Right lobe of liver (tissue), 6 donors: ENCODE measurements around the gene RC3H1. TPM values are rescaled to one million over a fixed set of nuclear protein-coding genes. Genes with fewer than 3 reads are reported as not detected.

Source experiments
- ATAC-seq, 4 donors: fragments of 200-7000 bp; cut with Tn5 transposase; one replicate each; pipeline ENCODE4 v1.9.1; 2020; ENCODE audit warnings: mild to moderate bottlenecking in 4 of 4, moderate library complexity in 4 of 4
- DNase-seq, 3 donors: peaks; one replicate each; pipeline ENCODE4 v3.0.0-alpha.2; 2020
- H3K27ac ChIP-seq, 3 donors: fragments of 200-600 bp; one replicate each; pipeline ENCODE4 v1.8.0; 2022
- H3K27me3 ChIP-seq, 2 donors: fragments of 200-600 bp; one replicate each; pipeline ENCODE4 v1.8.0; 2022
- H3K36me3 ChIP-seq, 4 donors: fragments of 200-600 bp; sonication (generic) in 1 of 4; one replicate each; pipeline versions ENCODE4 v1.5.1 to v1.8.0; 2017 to 2022; ENCODE audit warnings: control low read depth in 1 of 4
- H3K4me1 ChIP-seq, 4 donors: fragments of 200-600 bp; sonication (generic) in 1 of 4; one replicate each; pipeline versions ENCODE4 v1.5.1 to v1.8.0; 2017 to 2022; ENCODE audit warnings: control low read depth in 1 of 4
- H3K4me3 ChIP-seq, 3 donors: fragments of 200-600 bp; one replicate each; pipeline ENCODE4 v1.8.0; 2022
- H3K9me3 ChIP-seq, 4 donors: fragments of 200-600 bp; sonication (generic) in 1 of 4; one replicate each; pipeline versions ENCODE4 v1.5.1 to v1.8.0; 2017 to 2022; ENCODE audit warnings: control low read depth in 1 of 4
- POLR2A ChIP-seq: fragments of 450-650 bp; IDR thresholded peaks from one replicate; pipeline ENCODE4 v1.6.1; 2017; ENCODE audit warnings: antibody characterized with exemption, mild to moderate bottlenecking
- WGBS: methylation state at CpG from one replicate; pipeline ENCODE4 v1.1.6; 2018; ENCODE audit warnings: low coverage, low lambda C conversion rate; ENCODE audit not compliant: insufficient coverage; ENCODE audit errors: missing lambda C conversion rate; 5-methylcytosine and 5-hydroxymethylcytosine counted together
- intact Hi-C, 2 donors: fragments of 100-400 bp; cut with DNase I; formaldehyde crosslinking; loops; one replicate each; pipeline versions ENCODE4 v1.11.2 to v1.14.1; 2022
- total RNA-seq, 6 experiments: library from RNA; depleted of rRNA in 2 of 6; stranded (reverse); fragments of >200 nt in 2 of 6; fragmentation: NEBNext Ultra II Directional in 3 of 6; extraction: Animal tissue kit (Norgen Biotek cat#: 25700) in 3 of 6; gene quantifications; one replicate each; pipeline versions ENCODE4 v1.1.0 to v1.2.4, GENCODE V29; 2016 to 2023
- TF ChIP-seq, protein P1 (sequence below), 4 donors: fragments of 200-600 bp in 3 of 4; fragments of 450-650 bp in 1 of 4; IDR thresholded peaks; one replicate each; pipeline versions ENCODE4 v1.5.1 to v1.8.0; 2016 to 2022; ENCODE audit warnings: antibody characterized with exemption in 4 of 4, mild to moderate bottlenecking in 2 of 4
- donor health status: DM: no; HTN: yes; CAD: no.
- donor health status: DM: no; HTN: no; CAD: no.
- donor health status: DM: no; HTN: no; CAD: no.
- donor health status: DM: no; HTN: yes; CAD: no.
- donor health status: DM: no; HTN: yes; CAD: no.

The RC3H1 gene
- total RNA-seq, 6 experiments from 2014 or later, result 15.7 to 22.2 (median 17.7) TPM

DNA sequence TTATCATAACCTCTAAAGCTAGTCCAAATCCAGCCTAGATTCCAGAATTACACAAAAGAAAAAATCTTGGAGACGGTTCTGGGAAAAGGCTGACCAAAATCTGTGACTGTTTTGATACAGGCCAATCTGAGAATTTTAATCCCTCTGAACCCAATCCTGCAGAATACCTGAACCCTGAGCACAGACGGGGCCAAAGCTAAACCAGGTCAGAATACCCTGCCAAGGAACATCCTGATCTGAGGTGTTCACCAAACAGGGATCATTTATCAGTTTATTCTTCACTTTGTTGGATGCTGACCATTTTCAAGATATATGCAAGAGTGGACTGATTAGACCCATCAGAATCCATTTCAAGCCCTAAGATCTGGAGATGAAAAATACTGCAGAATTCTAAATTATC, 3.6 kb downstream of the RC3H1 start:
- ATAC-seq, result no peak
- WGBS, result 32% methylated on average over 2 of the region's 2 CpGs

GRCh38 chr1:174017231-174017970, 4.8 kb downstream of the RC3H1 start:
- ATAC-seq (no peak), DNase-seq (no peak)
- Histone ChIP-seq H3K27ac (no peak overlapping the region), H3K36me3 (no peaks in the 10 kb centered on the region), H3K4me3 (no peak overlapping the region), H3K4me1 (peaks cover 0 to 55% (median 18%) of the 10 kb centered on the region in 4 donors), H3K27me3 (no peaks in the 10 kb centered on the region), H3K9me3 (no peaks in the 10 kb centered on the region)
- WGBS, result 43% methylated on average over 2 of the region's 2 CpGs
- TF ChIP-seq, protein P1, sequence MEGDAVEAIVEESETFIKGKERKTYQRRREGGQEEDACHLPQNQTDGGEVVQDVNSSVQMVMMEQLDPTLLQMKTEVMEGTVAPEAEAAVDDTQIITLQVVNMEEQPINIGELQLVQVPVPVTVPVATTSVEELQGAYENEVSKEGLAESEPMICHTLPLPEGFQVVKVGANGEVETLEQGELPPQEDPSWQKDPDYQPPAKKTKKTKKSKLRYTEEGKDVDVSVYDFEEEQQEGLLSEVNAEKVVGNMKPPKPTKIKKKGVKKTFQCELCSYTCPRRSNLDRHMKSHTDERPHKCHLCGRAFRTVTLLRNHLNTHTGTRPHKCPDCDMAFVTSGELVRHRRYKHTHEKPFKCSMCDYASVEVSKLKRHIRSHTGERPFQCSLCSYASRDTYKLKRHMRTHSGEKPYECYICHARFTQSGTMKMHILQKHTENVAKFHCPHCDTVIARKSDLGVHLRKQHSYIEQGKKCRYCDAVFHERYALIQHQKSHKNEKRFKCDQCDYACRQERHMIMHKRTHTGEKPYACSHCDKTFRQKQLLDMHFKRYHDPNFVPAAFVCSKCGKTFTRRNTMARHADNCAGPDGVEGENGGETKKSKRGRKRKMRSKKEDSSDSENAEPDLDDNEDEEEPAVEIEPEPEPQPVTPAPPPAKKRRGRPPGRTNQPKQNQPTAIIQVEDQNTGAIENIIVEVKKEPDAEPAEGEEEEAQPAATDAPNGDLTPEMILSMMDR (IDR thresholded peaks at IDR 0.05), result no peak
- TF ChIP-seq POLR2A, result no peak
- intact Hi-C loops, result no loop called here

More for the DNA sequence above, 3.6 kb downstream of the RC3H1 start:
- Histone ChIP-seq H3K27me3 (no peaks in the 10 kb centered on the region), H3K4me3 (no peak overlapping the region), H3K27ac (no peak overlapping the region), H3K4me1 (peaks cover 0 to 55% (median 18%) of the 10 kb centered on the region in 4 donors), H3K9me3 (peaks cover 0 to 2% (median 0%) of the 10 kb centered on the region in 4 donors), H3K36me3 (no peaks in the 10 kb centered on the region)
- no peak for DNase-seq
- intact Hi-C loops, result no loop called here
- TF ChIP-seq POLR2A, result no peak
- TF ChIP-seq, protein P1 (IDR thresholded peaks at IDR 0.05), result no peak

DNA sequence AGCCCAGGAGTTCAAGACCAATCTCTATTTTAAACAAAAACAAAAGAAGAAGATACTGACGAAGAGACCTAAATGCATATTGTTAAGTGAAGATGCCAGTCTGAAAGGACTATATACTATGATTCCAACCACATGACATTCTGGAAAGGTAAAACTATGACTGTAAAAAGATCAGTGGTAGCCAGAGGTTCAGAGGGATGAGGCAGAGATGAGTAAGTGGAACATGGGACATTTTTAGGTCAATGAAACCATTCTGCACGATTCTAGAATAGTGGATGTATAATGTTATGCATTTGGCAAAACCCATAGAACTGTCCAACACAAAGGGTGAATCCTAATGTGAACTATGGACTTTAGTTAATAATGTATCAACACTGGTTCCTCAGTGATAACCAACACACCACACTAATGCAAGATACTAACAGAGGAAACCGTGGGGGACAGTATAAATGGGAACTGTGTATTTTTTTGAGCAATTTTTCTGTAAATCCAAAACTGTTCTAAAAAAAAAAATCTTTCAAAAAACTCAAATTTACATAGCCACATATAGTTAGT, 8.2 kb downstream of the RC3H1 start:
- Histone ChIP-seq H3K27ac (no peak overlapping the region), H3K4me1 (peaks cover 0 to 41% (median 11%) of the 10 kb centered on the region in 4 donors), H3K4me3 (no peak overlapping the region), H3K27me3 (no peaks in the 10 kb centered on the region), H3K9me3 (no peaks in the 10 kb centered on the region), H3K36me3 (no peaks in the 10 kb centered on the region)
- ATAC-seq (peak; percentile 83 to 90 (median 86)), DNase-seq (no peak)
- intact Hi-C loops, result no loop called here
- 47% methylated on average over 3 of the region's 3 CpGs for WGBS
- no peak for TF ChIP-seq POLR2A
- TF ChIP-seq, protein P1 (IDR thresholded peaks at IDR 0.05), result no peak

DNA sequence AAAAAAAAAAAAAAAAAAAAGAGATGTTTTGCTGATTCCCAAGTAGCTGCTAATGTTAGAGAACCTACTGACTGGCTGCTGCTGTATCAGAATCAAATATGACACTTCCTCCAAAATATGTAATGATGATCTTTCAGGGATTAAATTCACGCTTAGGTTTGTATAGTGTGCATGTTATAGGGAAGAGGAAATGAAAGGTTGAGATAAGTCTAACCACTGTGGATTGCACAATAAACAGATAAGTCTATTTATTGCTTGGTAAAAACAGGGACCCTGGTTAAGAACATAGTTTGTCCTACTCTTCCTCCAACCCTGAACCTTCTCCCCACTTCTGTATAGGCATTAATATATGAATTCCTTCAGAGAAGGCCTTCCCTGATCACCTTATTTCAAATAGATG, 13.2 kb downstream of the RC3H1 start:
- H3K27ac ChIP-seq, result no peak overlapping the region
- no peaks in the 10 kb centered on the region for H3K27me3 ChIP-seq
- H3K36me3 ChIP-seq, result no peaks in the 10 kb centered on the region
- H3K4me3 ChIP-seq, result no peak overlapping the region
- no peak for TF ChIP-seq POLR2A
- TF ChIP-seq, protein P1 (IDR thresholded peaks at IDR 0.05), result no peak
- ATAC-seq (peak in 3 of 4 donors; percentile 45 to 52 (median 47)), DNase-seq (no peak)
- WGBS, result 40% methylated on average over 1 of the region's 1 CpG
- no peaks in the 10 kb centered on the region for H3K9me3 ChIP-seq
- peaks cover 0 to 12% (median 0%) of the 10 kb centered on the region in 4 donors for H3K4me1 ChIP-seq
- intact Hi-C loops, result no loop called here
